ENCODE data around the gene THAP8.
"Not testable (repeated sequence)": the region's sequence is repeated elsewhere in the genome, so short reads cannot be mapped to it uniquely, and the experiment has no call there.

Gene THAP8

GRCh38 chr19:36054119-36054732 is at the start of gene THAP8:
TSS of gene THAP8 (minus strand) at chr19:36054285. CDS start at chr19:36054217, 68 bp downstream.
- peak; percentile 98 for DNase-seq

- DNase-seq, result no peak
Observed at GRCh38 chr19:36103040-36103626, 49.0 kb upstream of the THAP8 start.

GRCh38 chr19:36101550-36102327 is 47.7 kb upstream of the THAP8 start:
- DNase-seq, result no peak

DNA sequence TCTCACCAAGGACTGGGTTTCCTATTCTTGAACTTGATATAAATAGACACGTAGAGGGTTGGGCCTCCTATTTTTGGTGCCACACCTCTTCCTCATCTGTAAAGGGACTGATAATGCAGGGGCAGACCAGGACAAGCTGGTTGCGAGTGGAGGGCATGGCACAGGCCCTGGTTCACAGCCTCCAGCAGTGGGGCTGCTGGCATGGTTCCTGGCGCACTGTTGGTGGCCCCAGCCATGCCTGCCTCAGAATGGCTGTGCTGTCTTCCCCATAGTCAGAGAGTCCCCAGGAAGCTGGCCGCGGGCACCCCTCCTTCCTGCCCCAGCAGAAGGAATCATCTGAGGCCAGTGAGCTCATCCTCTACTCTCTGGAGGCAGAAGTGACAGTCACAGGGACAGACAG is 46.4 kb upstream of the THAP8 start:
- no peak for DNase-seq

- no peak for DNase-seq
Observed at GRCh38 chr19:36099166-36099785, 45.2 kb upstream of the THAP8 start.

DNA sequence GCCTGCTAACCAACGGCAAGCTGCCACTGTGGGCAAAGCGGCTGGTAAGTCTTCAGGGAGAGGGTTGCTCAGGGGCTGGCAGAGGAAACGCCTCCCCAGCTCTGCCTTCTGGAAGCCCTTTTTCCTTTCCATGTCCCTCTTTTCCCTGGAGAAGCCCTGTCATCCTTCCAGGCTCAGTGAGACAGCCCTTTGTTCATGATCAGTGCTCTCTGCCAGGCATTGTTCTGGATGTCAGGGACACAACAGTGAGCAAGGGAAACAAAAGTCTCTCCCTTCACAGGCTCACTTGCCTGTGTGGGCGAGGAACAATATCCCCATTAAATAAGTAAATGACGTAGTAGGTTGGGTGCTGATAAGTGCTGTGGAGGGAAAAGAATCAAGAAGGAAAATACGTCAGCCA is 43.0 kb upstream of the THAP8 start:
- DNase-seq, result no peak

- no peak for DNase-seq
Observed at GRCh38 chr19:36093687-36094086, 39.6 kb upstream of the THAP8 start.

GRCh38 chr19:36093146-36093662 is 39.1 kb upstream of the THAP8 start:
- DNase-seq, result no peak

DNA sequence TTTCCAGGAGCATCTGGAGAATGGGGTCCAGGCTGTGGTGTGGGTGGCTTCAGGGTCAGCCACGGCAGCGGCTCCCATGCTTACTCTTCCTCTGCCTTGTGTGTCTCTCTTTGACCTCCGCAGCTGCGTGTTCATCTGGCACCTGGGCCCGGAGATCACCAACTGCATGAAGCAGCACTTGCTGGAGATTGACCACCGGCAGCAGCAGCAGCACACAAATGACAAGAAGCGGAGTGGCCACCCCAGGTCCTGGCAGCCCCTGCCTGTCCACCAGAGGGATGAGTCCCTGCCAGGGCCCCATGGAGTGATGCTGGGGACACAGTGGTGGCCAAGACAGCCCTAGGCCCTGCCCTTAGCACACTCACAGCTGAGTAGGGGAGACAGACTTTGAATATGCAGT is 38.5 kb upstream of the THAP8 start:
- no peak for DNase-seq

DNA sequence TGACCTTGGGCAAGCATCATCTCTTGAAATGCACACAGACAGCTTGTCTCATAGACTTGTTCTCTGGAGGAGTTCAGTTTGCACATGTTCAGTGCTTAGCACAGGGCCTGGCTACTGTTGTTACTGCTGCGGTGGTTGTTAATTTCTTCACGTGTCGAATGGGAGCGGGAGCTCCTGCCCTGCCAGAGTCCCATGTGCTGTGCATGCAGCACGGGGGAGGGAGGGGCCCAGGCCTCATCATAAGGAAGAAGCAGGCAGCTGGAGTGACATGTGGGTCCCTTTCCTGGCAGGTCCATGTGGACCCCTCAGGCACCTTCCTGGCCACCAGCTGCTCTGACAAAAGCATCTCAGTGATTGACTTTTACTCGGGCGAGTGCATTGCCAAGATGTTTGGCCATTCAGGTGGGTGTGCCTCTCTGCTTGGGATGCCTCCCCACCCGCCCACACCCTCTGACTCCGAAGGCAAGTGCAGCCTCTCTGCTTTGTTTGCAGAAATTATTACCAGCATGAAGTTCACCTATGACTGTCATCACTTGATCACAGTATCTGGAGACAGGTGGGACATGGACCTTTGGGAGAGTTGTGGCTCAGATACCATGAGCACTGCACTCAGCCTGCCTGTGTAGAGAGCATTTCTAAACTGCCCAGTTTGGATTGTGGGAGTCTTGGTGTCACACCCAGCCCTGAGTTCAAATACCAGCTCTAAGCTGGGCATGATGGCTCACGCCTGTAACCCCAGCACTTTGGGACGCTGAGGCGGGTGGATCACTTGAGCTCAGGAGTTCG is 37.0 kb upstream of the THAP8 start:
- DNase-seq, result no peak

DNA sequence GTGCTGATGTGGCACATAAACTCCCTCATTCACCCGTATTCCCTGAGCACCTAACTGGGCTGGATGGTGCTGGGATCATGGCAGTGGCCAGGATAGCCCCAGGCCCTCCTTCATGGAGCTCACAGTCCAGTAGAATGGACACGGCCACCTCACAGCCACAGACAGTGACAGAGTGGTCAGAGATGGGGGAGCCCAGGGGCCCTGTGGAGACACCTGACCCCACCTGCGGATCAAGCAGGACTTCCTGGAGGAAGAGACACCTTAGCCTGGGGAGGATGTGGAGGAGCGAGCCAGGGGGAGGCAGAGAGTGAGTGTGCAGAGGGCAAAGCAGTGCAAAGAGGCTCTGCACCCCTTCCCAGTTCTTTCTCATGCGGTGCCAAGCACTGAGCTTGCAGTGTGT is 35.8 kb upstream of the THAP8 start:
- DNase-seq, result no peak

- no peak for DNase-seq
Observed at GRCh38 chr19:36086326-36086725, 32.2 kb upstream of the THAP8 start.

DNA sequence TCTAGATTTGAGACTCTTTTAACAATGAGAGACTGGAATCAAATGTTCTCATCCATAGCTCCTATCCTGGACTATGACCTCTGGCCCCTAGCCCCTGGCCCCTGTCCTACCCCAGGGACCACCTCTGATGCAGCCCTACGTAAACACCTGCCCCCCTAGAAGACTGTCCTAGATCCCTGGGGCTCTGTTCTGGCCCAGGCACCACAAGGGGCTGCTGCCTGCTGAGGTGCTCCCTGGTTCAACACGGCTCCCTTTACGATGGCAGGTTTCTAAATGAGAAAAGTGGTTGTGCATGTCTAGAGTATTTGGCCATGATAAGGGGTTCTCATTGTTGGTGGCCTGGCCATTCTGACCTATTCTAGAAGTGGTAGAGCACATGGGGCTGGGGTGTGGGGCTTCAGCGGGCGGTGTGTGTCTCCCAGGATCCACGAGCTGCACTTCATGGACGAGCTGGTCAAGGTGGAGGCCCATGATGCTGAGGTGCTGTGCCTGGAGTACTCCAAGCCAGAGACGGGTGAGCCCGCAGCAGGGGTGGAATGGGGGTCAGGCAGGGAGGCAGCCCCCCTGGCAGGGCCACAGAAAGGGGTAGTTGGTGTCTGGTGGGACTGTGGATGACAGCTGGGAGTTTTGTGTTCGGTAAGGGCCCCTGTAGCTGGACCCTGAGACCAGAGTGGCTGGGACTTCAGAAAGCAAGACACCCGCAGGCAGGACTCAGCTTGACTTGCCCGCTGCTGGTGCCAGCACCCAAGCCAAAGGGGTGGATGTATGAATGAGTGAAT is 30.3 kb upstream of the THAP8 start:
- no peak for DNase-seq

GRCh38 chr19:36082916-36083315 is 28.8 kb upstream of the THAP8 start:
- no peak for DNase-seq

- no peak for DNase-seq
Observed at GRCh38 chr19:36081894-36082293, 27.8 kb upstream of the THAP8 start.

DNA sequence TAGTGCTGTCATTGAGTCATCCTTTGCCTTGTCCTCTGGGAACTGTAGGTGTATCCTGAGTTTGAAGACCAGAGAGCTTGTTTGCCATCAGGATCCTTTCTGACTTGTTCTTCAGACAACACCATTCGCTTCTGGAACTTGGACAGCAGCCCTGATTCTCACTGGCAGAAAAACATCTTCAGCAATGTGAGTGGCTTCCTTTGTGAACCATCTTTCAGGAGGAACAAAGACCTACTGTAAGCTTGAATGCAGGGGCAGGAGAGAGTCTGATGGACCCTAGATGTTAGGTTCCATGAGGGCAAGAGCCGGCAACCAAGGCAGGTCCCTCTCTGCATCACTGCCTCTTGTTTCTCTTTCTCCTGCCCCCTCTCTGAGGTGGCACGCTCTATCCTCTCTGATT is 27.3 kb upstream of the THAP8 start:
- DNase-seq, result no peak

GRCh38 chr19:36079389-36079945 is 25.4 kb upstream of the THAP8 start:
- DNase-seq, result no peak

DNA sequence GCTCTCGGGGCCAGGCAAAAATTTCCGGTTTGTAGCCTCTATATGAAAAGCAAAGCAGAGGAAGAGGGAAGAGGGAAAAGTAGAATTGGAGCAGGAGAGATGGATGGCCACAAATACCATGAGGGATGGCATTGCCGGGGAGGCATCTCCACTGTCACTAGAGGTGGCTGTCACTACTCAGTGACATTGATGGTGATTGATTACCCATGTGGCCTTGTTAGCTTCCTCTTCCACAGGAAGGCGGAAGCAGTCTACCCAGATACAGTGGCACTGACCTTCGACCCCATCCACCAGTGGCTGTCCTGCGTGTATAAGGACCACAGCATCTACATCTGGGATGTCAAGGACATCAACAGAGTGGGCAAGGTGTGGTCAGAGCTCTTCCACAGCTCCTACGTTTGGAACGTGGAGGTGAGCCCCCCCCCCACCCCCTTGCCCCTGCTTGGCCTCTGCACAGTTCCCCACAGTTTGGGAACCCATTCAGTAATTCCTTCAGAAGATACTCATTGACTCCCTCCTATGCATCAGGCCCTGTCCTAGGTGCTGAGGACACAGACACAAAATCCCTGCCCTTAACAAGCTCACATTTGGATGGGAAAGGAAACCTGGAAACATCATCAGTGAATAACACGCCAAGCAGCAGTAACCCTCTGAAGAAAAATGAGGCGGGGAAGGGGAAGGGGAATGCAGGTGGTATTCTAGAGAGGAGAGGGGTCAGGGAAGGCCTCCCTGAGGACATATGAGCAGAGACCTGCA is 19.2 kb upstream of the THAP8 start:
- no peak for DNase-seq

DNA sequence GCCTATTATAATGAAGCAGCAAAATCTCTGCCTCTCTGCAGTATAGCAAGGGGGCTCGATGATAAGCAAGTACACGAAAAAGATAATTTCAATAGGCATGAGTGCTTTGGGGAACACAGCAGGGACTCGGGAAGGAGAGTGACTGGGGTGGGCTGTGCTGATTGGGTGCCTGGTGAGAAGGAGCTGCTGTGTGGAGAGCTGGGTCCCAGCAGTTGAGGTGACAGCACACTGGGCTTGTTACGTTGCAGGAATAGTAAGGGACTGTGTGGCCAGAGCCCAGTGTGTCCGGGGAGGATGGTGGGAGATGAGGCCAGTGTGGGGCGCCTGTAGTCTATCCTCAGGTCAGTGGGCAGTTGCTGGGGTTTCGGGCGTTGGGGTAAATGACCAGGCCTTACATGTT is 18.0 kb upstream of the THAP8 start:
- DNase-seq, result no peak

GRCh38 chr19:36068810-36069499 is 14.9 kb upstream of the THAP8 start:
- not testable (repeated sequence) for DNase-seq

Data from NCI-H2029 (cell line).